Measurements from ENCODE around the gene KRIT1. TPM values are rescaled to one million over a fixed set of nuclear protein-coding genes. Genes with fewer than 3 reads are reported as not detected.
"Not testable (repeated sequence)": the region's sequence is repeated elsewhere in the genome, so short reads cannot be mapped to it uniquely, and the experiment has no call there.

KRIT1 gene
- total and polyA plus RNA-seq, 2 of the 13 experiments (the other 11 are each of a cell fraction or from before 2014, with no cell fraction given), result 29.4 to 37.7 TPM

DNA sequence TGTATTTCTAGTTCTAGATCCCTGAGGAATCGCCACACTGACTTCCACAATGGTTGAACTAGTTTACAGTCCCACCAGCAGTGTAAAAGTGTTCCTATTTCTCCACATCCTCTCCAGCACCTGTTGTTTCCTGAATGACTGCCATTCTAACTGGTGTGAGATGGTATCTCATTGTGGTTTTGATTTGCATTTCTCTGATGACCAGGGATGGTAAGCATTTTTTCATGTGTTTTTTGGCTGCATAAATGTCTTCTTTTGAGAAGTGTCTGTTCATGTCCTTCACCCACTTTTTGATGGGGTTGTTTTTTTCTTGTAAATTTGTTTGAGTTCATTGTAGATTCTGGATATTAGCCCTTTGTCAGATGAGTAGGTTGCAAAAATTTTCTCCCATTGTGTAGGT is 61.4 kb downstream of the KRIT1 start:
- CTCF ChIA-PET (ENCODE audit: low intra/inter-chr PET ratio, low total read pairs); DNase-seq (ENCODE audit: low spot score); ATAC-seq; FAIRE-seq; in situ Hi-C loops (cut with HindIII; ENCODE audit: extremely low pct_ligation_motif_present, low pct_unique_long_range_greater_than_20kb); intact Hi-C loops (cut with micrococcal nuclease; ENCODE audit: unreplicated experiment); H3K27ac ChIP-seq (ENCODE audit: extremely low read length, insufficient read depth, low read length); H4K20me1 ChIP-seq (ENCODE audit: insufficient read depth, low read length); H3K4me3 ChIP-seq (replicated peaks in 1 of 3; ENCODE audit: insufficient read depth in 1 of 3, low read depth in 2 of 3, low read length in 3 of 3); H2AFZ ChIP-seq (ENCODE audit: low read length); H3K36me3 ChIP-seq (replicated peaks in 1 of 2; ENCODE audit: control insufficient read depth in 1 of 2, insufficient read depth in 2 of 2, low read length in 2 of 2); H3K79me2 ChIP-seq (ENCODE audit: insufficient read depth, low read length); H3K27me3 ChIP-seq (ENCODE audit: control insufficient read depth in 1 of 2, insufficient read depth in 2 of 2, low read length in 2 of 2); POLR2A ChIA-PET; BruUV-seq (replicated peaks); H3K9ac ChIP-seq (ENCODE audit: insufficient read depth, low read depth, low read length); H3K9me3 ChIP-seq (ENCODE audit: low read length); H3K4me1 ChIP-seq (ENCODE audit: insufficient read depth, low read length); H3K4me2 ChIP-seq (ENCODE audit: low read depth, low read length): not testable (repeated sequence)
- 14% methylated on average over 1 of the region's 1 CpG for WGBS (ENCODE audit: low lambda C conversion rate)

DNA sequence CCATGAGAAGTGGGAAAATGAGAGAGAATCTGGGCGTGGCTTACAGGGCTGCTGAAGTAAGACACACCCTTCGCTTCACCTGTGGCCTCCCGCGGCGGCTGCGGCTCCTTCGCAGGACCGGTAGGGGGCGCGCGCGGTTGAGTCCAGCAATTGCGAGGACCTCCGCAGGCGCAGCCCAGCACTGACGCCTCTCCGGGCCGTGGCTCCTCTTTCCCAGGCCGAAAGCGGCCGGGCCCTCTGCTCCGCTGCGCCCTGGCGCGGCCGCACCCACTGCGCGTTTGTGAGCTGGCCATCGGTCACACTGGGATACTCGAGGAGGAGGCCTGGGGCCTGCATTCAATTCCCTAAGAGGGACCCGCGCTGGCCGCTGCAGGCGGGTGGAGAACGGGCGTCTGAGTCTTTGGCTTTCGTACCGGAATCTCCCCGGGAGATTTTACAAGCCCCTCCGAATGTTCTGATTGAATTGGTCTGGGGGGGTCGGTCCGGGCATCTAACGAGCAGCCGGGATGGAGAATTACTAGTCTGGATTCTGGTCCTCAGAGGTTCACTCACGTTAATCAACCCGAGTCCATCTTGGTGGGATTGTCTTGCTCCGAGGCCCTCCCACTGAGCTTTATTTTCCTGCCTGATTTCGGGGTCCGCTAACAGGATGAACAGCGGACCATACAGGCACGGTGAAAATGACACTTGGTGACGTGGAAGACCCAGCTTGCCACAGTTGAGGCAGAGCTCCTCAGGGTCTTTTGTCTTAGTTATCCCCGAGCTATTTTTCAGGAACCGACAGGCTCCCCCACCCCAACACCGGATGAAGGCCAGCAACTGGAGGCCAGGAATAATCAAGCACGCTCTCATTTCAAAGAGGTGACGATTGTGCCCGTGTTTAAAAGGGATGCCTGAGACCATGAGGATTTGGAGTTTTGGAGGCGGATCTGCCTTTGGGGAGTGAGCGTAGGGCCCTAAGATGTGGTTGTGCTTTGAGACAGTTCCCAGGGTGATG is 66.5 kb downstream of the KRIT1 start, which contains the start of gene LRRD1:
Gene LRRD1, minus strand, starts transcription at position 215 of the 997 bp plus-strand sequence. CDS start 13,940 bp downstream, outside the sequence.
- peak; percentile 71 for FAIRE-seq
- BruUV-seq (replicated peaks), result no TSS peak
- 51% methylated on average over 28 of the region's 60 CpGs for WGBS (ENCODE audit: low lambda C conversion rate)
- ATAC-seq, result peak; percentile 99
- Histone ChIP-seq H3K4me2 (ENCODE audit: low read depth, low read length) (peak within 1 kb of the TSS; percentile 87), H3K79me2 (ENCODE audit: insufficient read depth, low read length) (no peaks in the 10 kb centered on the region), H3K4me1 (ENCODE audit: insufficient read depth, low read length) (peaks cover 6% of the 10 kb centered on the region; the same call in 1 of the 2 replicates), H2AFZ (ENCODE audit: low read length) (peak within 1 kb of the TSS; percentile 87), H3K27ac (ENCODE audit: extremely low read length, insufficient read depth, low read length) (no peak within 1 kb of the TSS), H4K20me1 (ENCODE audit: insufficient read depth, low read length) (no peaks in the 10 kb centered on the region), H3K9me3 (ENCODE audit: low read length) (no peaks in the 10 kb centered on the region), H3K36me3 (replicated peaks in 1 of 2; ENCODE audit: control insufficient read depth in 1 of 2, insufficient read depth in 2 of 2, low read length in 2 of 2) (no peaks in the 10 kb centered on the region), H3K4me3 (replicated peaks in 1 of 3; ENCODE audit: insufficient read depth in 1 of 3, low read depth in 2 of 3, low read length in 3 of 3) (peak within 1 kb of the TSS; percentile 58 to 83 (median 62); a peak in 5 of 6 replicates), H3K9ac (ENCODE audit: insufficient read depth, low read depth, low read length) (peak within 1 kb of the TSS; percentile 73), H3K27me3 (ENCODE audit: control insufficient read depth in 1 of 2, insufficient read depth in 2 of 2, low read length in 2 of 2) (no peaks in the 10 kb centered on the region)
- CTCF ChIA-PET (ENCODE audit: low intra/inter-chr PET ratio, low total read pairs), result interaction anchor here (1.3 kb wide), 2 partner anchors 46 to 268 kb away, joined by 4 to 5 read pairs; partner anchors contain the start of gene GATAD1
- in situ Hi-C loops (cut with HindIII; ENCODE audit: extremely low pct_ligation_motif_present, low pct_unique_long_range_greater_than_20kb), result no loop called here
- POLR2A ChIA-PET, result interaction anchor here (1.0 to 1.2 kb wide), 3 partner anchors 45 to 269 kb away, joined by 4 to 6 read pairs (median 4); partner anchors contain the start of genes ANKIB1, CYP51A1, GATAD1 and KRIT1
- intact Hi-C loops (cut with micrococcal nuclease; ENCODE audit: unreplicated experiment), result loop anchor here (5.0 kb wide), 1 partner anchor 268 kb away; the partner anchor contains the start of gene GATAD1
- DNase-seq (ENCODE audit: low spot score), result peak; percentile 83
- TF ChIP-seq ZEB1 (IDR thresholded peaks at IDR 0.05; ENCODE audit: insufficient replicate concordance, low read depth), result peak; percentile 73
- TF ChIP-seq CBX1 (IDR thresholded peaks at IDR 0.05; ENCODE audit: low read depth), result no peak
- TF ChIP-seq, protein P1, sequence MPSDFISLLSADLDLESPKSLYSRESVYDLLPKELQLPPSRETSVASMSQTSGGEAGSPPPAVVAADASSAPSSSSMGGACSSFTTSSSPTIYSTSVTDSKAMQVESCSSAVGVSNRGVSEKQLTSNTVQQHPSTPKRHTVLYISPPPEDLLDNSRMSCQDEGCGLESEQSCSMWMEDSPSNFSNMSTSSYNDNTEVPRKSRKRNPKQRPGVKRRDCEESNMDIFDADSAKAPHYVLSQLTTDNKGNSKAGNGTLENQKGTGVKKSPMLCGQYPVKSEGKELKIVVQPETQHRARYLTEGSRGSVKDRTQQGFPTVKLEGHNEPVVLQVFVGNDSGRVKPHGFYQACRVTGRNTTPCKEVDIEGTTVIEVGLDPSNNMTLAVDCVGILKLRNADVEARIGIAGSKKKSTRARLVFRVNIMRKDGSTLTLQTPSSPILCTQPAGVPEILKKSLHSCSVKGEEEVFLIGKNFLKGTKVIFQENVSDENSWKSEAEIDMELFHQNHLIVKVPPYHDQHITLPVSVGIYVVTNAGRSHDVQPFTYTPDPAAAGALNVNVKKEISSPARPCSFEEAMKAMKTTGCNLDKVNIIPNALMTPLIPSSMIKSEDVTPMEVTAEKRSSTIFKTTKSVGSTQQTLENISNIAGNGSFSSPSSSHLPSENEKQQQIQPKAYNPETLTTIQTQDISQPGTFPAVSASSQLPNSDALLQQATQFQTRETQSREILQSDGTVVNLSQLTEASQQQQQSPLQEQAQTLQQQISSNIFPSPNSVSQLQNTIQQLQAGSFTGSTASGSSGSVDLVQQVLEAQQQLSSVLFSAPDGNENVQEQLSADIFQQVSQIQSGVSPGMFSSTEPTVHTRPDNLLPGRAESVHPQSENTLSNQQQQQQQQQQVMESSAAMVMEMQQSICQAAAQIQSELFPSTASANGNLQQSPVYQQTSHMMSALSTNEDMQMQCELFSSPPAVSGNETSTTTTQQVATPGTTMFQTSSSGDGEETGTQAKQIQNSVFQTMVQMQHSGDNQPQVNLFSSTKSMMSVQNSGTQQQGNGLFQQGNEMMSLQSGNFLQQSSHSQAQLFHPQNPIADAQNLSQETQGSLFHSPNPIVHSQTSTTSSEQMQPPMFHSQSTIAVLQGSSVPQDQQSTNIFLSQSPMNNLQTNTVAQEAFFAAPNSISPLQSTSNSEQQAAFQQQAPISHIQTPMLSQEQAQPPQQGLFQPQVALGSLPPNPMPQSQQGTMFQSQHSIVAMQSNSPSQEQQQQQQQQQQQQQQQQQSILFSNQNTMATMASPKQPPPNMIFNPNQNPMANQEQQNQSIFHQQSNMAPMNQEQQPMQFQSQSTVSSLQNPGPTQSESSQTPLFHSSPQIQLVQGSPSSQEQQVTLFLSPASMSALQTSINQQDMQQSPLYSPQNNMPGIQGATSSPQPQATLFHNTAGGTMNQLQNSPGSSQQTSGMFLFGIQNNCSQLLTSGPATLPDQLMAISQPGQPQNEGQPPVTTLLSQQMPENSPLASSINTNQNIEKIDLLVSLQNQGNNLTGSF (CRISPR knock-in tag; IDR thresholded peaks at IDR 0.05), result peak; percentile 70; the same call in 1 of the 2 replicates
- no peak for TF ChIP-seq MBNL3 (CRISPR knock-in tag; conservative IDR thresholded peaks at IDR 0.05)
- TF ChIP-seq GATAD2A (CRISPR knock-in tag; IDR thresholded peaks at IDR 0.05), result peak; percentile 38; the same call in 1 of the 2 replicates
- TF ChIP-seq, protein P2, sequence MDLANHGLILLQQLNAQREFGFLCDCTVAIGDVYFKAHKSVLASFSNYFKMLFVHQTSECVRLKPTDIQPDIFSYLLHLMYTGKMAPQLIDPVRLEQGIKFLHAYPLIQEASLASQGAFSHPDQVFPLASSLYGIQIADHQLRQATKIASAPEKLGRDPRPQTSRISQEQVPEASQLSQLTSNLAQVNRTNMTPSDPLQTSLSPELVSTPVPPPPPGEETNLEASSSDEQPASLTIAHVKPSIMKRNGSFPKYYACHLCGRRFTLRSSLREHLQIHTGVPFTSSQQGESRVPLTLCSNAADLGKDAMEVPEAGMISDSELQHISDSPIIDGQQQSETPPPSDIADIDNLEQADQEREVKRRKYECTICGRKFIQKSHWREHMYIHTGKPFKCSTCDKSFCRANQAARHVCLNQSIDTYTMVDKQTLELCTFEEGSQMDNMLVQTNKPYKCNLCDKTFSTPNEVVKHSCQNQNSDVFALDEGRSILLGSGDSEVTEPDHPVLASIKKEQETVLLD (CRISPR knock-in tag; IDR thresholded peaks at IDR 0.05; ENCODE audit: low read depth), result no peak
- 0 out of 2 replicates have a peak, but pooled peaks have one; percentile 14 for TF ChIP-seq SRY (CRISPR knock-in tag; IDR thresholded peaks at IDR 0.05)
- peak; percentile 68; the same call in 1 of the 2 replicates for TF ChIP-seq SMAD3 (CRISPR knock-in tag; IDR thresholded peaks at IDR 0.05)
- TF ChIP-seq ZNF292 (CRISPR knock-in tag; IDR thresholded peaks at IDR 0.05; ENCODE audit: borderline replicate concordance, low read depth), result 0 out of 2 replicates have a peak, but pooled peaks have one; percentile 27
